Measurements from ENCODE around the gene ETNPPL.

ETNPPL gene

GRCh38 chr4:108762559-108763225 lies at the start of gene ETNPPL:
Gene ETNPPL (minus strand): TSS chr4:108763053. CDS start chr4:108762898, 155 bp downstream.
- DNase-seq (ENCODE audit: low read depth): no peak

GRCh38 chr4:108811486-108811885 lies 48.6 kb upstream of the ETNPPL start:
- DNase-seq (ENCODE audit: low read depth): no peak

- no peak for DNase-seq (ENCODE audit: low read depth)
Observed at GRCh38 chr4:108810087-108810486, 47.2 kb upstream of the ETNPPL start.

GRCh38 chr4:108804648-108805273 lies 41.9 kb upstream of the ETNPPL start:
- DNase-seq (ENCODE audit: low read depth): no peak

GRCh38 chr4:108799306-108799705 lies 36.5 kb upstream of the ETNPPL start:
- no peak for DNase-seq (ENCODE audit: low read depth)

GRCh38 chr4:108796173-108796572 lies 33.3 kb upstream of the ETNPPL start:
- DNase-seq (ENCODE audit: low read depth): no peak

- DNase-seq (ENCODE audit: low read depth): no peak
Observed at GRCh38 chr4:108795733-108796132, 32.9 kb upstream of the ETNPPL start.

GRCh38 chr4:108794136-108794535 lies 31.3 kb upstream of the ETNPPL start:
- DNase-seq (ENCODE audit: low read depth): peak; percentile 46

- DNase-seq (ENCODE audit: low read depth): no peak
Observed at GRCh38 chr4:108793415-108793814, 30.6 kb upstream of the ETNPPL start.

GRCh38 chr4:108788731-108789130 lies 25.9 kb upstream of the ETNPPL start:
- DNase-seq (ENCODE audit: low read depth): no peak

GRCh38 chr4:108787724-108788123 lies 24.9 kb upstream of the ETNPPL start:
- no peak for DNase-seq (ENCODE audit: low read depth)

- no peak for DNase-seq (ENCODE audit: low read depth)
Observed at GRCh38 chr4:108787106-108787505, 24.3 kb upstream of the ETNPPL start.

GRCh38 chr4:108786351-108786750 lies 23.5 kb upstream of the ETNPPL start:
- no peak for DNase-seq (ENCODE audit: low read depth)

GRCh38 chr4:108783665-108784463 lies 21.0 kb upstream of the ETNPPL start:
- DNase-seq (ENCODE audit: low read depth): no peak

- no peak for DNase-seq (ENCODE audit: low read depth)
Observed at GRCh38 chr4:108779958-108780357, 17.1 kb upstream of the ETNPPL start.

GRCh38 chr4:108777388-108777787 lies 14.5 kb upstream of the ETNPPL start:
- no peak for DNase-seq (ENCODE audit: low read depth)

GRCh38 chr4:108775921-108776320 lies 13.1 kb upstream of the ETNPPL start:
- no peak for DNase-seq (ENCODE audit: low read depth)

GRCh38 chr4:108774809-108775530 lies 12.1 kb upstream of the ETNPPL start:
- no peak for DNase-seq (ENCODE audit: low read depth)

- DNase-seq (ENCODE audit: low read depth): no peak
Observed at GRCh38 chr4:108772402-108772801, 9.5 kb upstream of the ETNPPL start.

- DNase-seq (ENCODE audit: low read depth): no peak
Observed at GRCh38 chr4:108766058-108766457, 3.2 kb upstream of the ETNPPL start.

- no peak for DNase-seq (ENCODE audit: low read depth)
Observed at GRCh38 chr4:108763986-108764385, 1.1 kb upstream of the ETNPPL start.

- no peak for DNase-seq (ENCODE audit: low read depth)
Observed at GRCh38 chr4:108763226-108763593, 357 bp upstream of the ETNPPL start.

Measured in non-pigmented ciliary epithelial cell (primary cell).